Endothelial cell of umbilical vein (primary cell): Measurements from ENCODE around the gene ABCA6. TPM values are rescaled to one million over a fixed set of nuclear protein-coding genes. Genes with fewer than 3 reads are reported as not detected.

Experiments used
- BruUV-seq: library from RNA; stranded (reverse); fragments of 400-500 nt; replicated peaks from 2 replicates; lab custom pipeline; 2021; lab: Mats Ljungman, UMichigan
- CTCF ChIA-PET: fragments of 300-600, 350-600 bp; sonication (Branson Sonifier 250); formaldehyde crosslinking; loops from one replicate; lab custom pipeline; 2021; ENCODE audit warnings: antibody characterized with exemption, inconsistent platforms; lab: Charles Lee
- POLR2A ChIA-PET: fragments of 300-600, 350-600 bp; sonication (Branson Sonifier 250); formaldehyde crosslinking; loops from one replicate; lab custom pipeline; 2021; ENCODE audit warnings: antibody characterized with exemption, inconsistent platforms; lab: Charles Lee
- DNase-seq: peaks from one replicate; pipeline ENCODE4 v3.0.0-alpha.2; 2011; ENCODE audit warnings: low read depth, low spot score
- FAIRE-seq: peaks from 2 replicates; lab custom pipeline; 2011; peaks lifted over from hg19 to GRCh38; lab: Jason Lieb, UNC
- H2AFZ ChIP-seq: 2 replicates; pipeline ENCODE4 v1.6.0; 2012; ENCODE audit warnings: low read depth, low read length, control low read depth, inconsistent platforms
- H3K27ac ChIP-seq: 2 replicates; pipeline ENCODE4 v1.5.1; 2011; ENCODE audit warnings: low read depth, mild to moderate bottlenecking, control low read depth, low read length, moderate library complexity; ENCODE audit not compliant: insufficient read depth
- H3K27me3 ChIP-seq, 2 experiments: 2 replicates each; pipeline versions ENCODE4 v1.6.0 to v1.6.1; 2011; ENCODE audit warnings: low read length in 2 of 2, mixed read lengths in 1 of 2; ENCODE audit not compliant: control insufficient read depth in 2 of 2, insufficient read depth in 2 of 2
- H3K36me3 ChIP-seq, 2 experiments: 2 replicates in 1 of 2; 3 replicates in 1 of 2; pipeline ENCODE4 v1.5.1; 2011; ENCODE audit warnings: low read length in 2 of 2, mild to moderate bottlenecking in 1 of 2, moderate library complexity in 1 of 2; ENCODE audit not compliant: control insufficient read depth in 2 of 2, insufficient read depth in 2 of 2; ENCODE audit errors: extremely low read depth in 1 of 2
- H3K4me1 ChIP-seq: 3 replicates; pipeline ENCODE4 v1.5.1; 2011; ENCODE audit warnings: mild to moderate bottlenecking, low read length; ENCODE audit not compliant: control insufficient read depth, insufficient read depth; ENCODE audit errors: extremely low read depth
- H3K4me2 ChIP-seq: 2 replicates; pipeline ENCODE4 v1.6.1; 2011; ENCODE audit warnings: low read length, control low read depth, mixed read lengths; ENCODE audit not compliant: insufficient read depth
- H3K4me3 ChIP-seq, 3 experiments: fragments of 200-600 bp in 1 of 3; sonication (generic), shearing (Covaris generic) in 1 of 3; replicated peaks in 1 of 3; 2 replicates each; pipeline ENCODE4 v1.5.1; 2011 to 2016; ENCODE audit warnings: control low read depth in 3 of 3, low read length in 3 of 3, mild to moderate bottlenecking in 2 of 3, inconsistent platforms in 1 of 3, low read depth in 1 of 3, moderate library complexity in 1 of 3; ENCODE audit not compliant: insufficient read depth in 1 of 3
- H3K79me2 ChIP-seq: 2 replicates; pipeline ENCODE4 v1.6.0; 2012; ENCODE audit warnings: low read length, inconsistent platforms; ENCODE audit not compliant: control insufficient read depth, insufficient read depth
- H3K9ac ChIP-seq: replicated peaks from 2 replicates; pipeline ENCODE3; 2011; ENCODE audit warnings: low read length, control low read depth; ENCODE audit not compliant: insufficient read depth; ENCODE audit errors: extremely low read depth
- H3K9me1 ChIP-seq: replicated peaks from 3 replicates; pipeline ENCODE4 v1.6.0; 2011; ENCODE audit warnings: mild to moderate bottlenecking, low read length; ENCODE audit not compliant: control insufficient read depth, insufficient read depth; ENCODE audit errors: extremely low read depth
- H3K9me3 ChIP-seq: replicated peaks from 2 replicates; pipeline ENCODE4 v1.5.1; 2012; ENCODE audit warnings: low read length, inconsistent platforms; ENCODE audit not compliant: control insufficient read depth, insufficient read depth
- H4K20me1 ChIP-seq: replicated peaks from 2 replicates; pipeline ENCODE3; 2011; ENCODE audit warnings: mild to moderate bottlenecking, low read length; ENCODE audit not compliant: control insufficient read depth, insufficient read depth; ENCODE audit errors: extremely low read depth
- CTCF ChIP-seq, 2 donors: IDR thresholded peaks; 1 replicate in 1 of 2; 2 replicates in 1 of 2; pipeline ENCODE4 v1.5.1; 2011; ENCODE audit warnings: low read length in 2 of 2, mild to moderate bottlenecking in 2 of 2, moderate library complexity in 2 of 2, control low read depth in 1 of 2, inconsistent platforms in 1 of 2, low read depth in 1 of 2; ENCODE audit not compliant: insufficient read depth in 1 of 2; ENCODE audit errors: extremely low read depth in 1 of 2
- EZH2 ChIP-seq: IDR thresholded peaks from 2 replicates; pipeline ENCODE4 v1.6.1; 2012; ENCODE audit warnings: borderline replicate concordance, low read depth, mild to moderate bottlenecking, moderate library complexity, low read length, inconsistent platforms; ENCODE audit not compliant: severe bottlenecking
- FOS ChIP-seq: IDR thresholded peaks from 2 replicates; pipeline ENCODE4 v1.6.1; 2011; ENCODE audit warnings: mild to moderate bottlenecking, low read length, moderate library complexity, borderline replicate concordance; ENCODE audit not compliant: insufficient read depth
- GATA2 ChIP-seq: IDR thresholded peaks from 2 replicates; pipeline ENCODE4 v1.7.0; 2011; ENCODE audit warnings: low read depth, mild to moderate bottlenecking, moderate library complexity, mixed read lengths, low read length; ENCODE audit not compliant: insufficient read length, insufficient read depth
- JUN ChIP-seq: IDR thresholded peaks from 2 replicates; pipeline ENCODE4 v1.6.1; 2011; ENCODE audit warnings: borderline replicate concordance, low read depth; ENCODE audit not compliant: insufficient read length, insufficient read depth
- MAX ChIP-seq: IDR thresholded peaks from 2 replicates; pipeline ENCODE4 v1.6.1; 2011; ENCODE audit not compliant: insufficient read depth, insufficient read length
- MYC ChIP-seq: IDR thresholded peaks from one replicate; pipeline ENCODE4 v1.6.1; 2011; ENCODE audit warnings: mild to moderate bottlenecking, low read depth, low read length
- POLR2A ChIP-seq: IDR thresholded peaks from 2 replicates; pipeline ENCODE4 v1.6.1; 2012; ENCODE audit warnings: low read depth, mild to moderate bottlenecking, control low read depth, low read length
- POLR2AphosphoS5 ChIP-seq: IDR thresholded peaks from 2 replicates; pipeline ENCODE4 v1.6.1; 2012; ENCODE audit warnings: low read depth, mild to moderate bottlenecking, control low read depth, low read length, moderate library complexity; ENCODE audit not compliant: insufficient read depth
- dilution Hi-C: fragments of 300-500 bp; cut with MboI; formaldehyde crosslinking; loops from one replicate; pipeline ENCODE4 v1.15.0; 2019; ENCODE audit warnings: low sequenced_read_pairs; ENCODE audit not compliant: extremely low pct_ligation_motif_present
- intact Hi-C: fragments of 100-400 bp; cut with micrococcal nuclease; formaldehyde crosslinking; loops from one replicate; pipeline ENCODE4 v1.10.0; 2022
- polyA plus RNA-seq, 4 experiments: library from polyadenylated mRNA; depleted of rRNA in 3 of 4; stranded (reverse) in 3 of 4; unstranded in 1 of 4; fragments of >200 nt; gene quantifications; 2 replicates each; pipeline versions ENCODE4 v1.2.1 to v1.2.3, GENCODE V29; 2011 to 2012; ENCODE audit warnings: missing spikeins in 1 of 4
- total RNA-seq: library from RNA; stranded (reverse); gene quantifications from 2 replicates; pipeline ENCODE4 v1.2.3, GENCODE V29; 2021

The ABCA6 gene
- total and polyA plus RNA-seq, 2 donors (not counting 3 experiments of a cell fraction or from before 2014, with no cell fraction given), result 11.3 to 30.5 TPM

- no peaks in the 10 kb centered on the region for H3K79me2 ChIP-seq
- no TSS peak for BruUV-seq
- FAIRE-seq (no peak), DNase-seq (no peak)
- CTCF ChIA-PET, result interaction anchor here (1.2 kb wide), 1 partner anchor 22 kb away, joined by 3 read pairs; no protein-coding TSS in a partner anchor
- H3K9ac ChIP-seq, result no peak overlapping the region
- dilution Hi-C loops, result no loop called here
- H3K9me1 ChIP-seq, result no peaks in the 10 kb centered on the region
- no peak overlapping the region for H3K4me2 ChIP-seq
- no peak overlapping the region for H2AFZ ChIP-seq
- H3K4me1 ChIP-seq, result peaks cover 11% of the 10 kb centered on the region
- H3K27me3 ChIP-seq, result no peaks in the 10 kb centered on the region
- peaks cover 0 to 6% of the 10 kb centered on the region in 2 experiments for H3K36me3 ChIP-seq
- TF ChIP-seq POLR2AphosphoS5 (no peak), FOS (no peak), CTCF (IDR thresholded peaks at IDR 0.05; ENCODE audit: extremely low read depth in 1 of 2, insufficient read depth in 1 of 2, low read depth in 1 of 2, low read length in 2 of 2) (no peak), EZH2 (no peak), POLR2A (no peak), MAX (no peak), MYC (no peak), JUN (no peak), GATA2 (no peak)
- H3K27ac ChIP-seq, result no peak overlapping the region
- no peaks in the 10 kb centered on the region for H3K9me3 ChIP-seq
- POLR2A ChIA-PET, result no interaction called here
- H3K4me3 ChIP-seq, result no peak overlapping the region
- no peaks in the 10 kb centered on the region for H4K20me1 ChIP-seq
- intact Hi-C loops, result no loop called here
These were observed 53.0 kb downstream of the ABCA6 start for GRCh38 chr17:69088643-69089200.
